H1 (cell line): ENCODE measurements around the gene MBOAT2. TPM values are rescaled to one million over a fixed set of nuclear protein-coding genes. Genes with fewer than 3 reads are reported as not detected.

Source experiments
- CTCF ChIA-PET: fragments of 300-600 bp; sonication (Branson Sonifier 250); formaldehyde crosslinking; loops from one replicate; lab custom pipeline; 2021; ENCODE audit not compliant: partially characterized antibody; lab: Charles Lee
- POLR2A ChIA-PET: fragments of 300-600 bp; sonication (Branson Sonifier 250); formaldehyde crosslinking; loops from one replicate; lab custom pipeline; 2021; ENCODE audit warnings: inconsistent platforms; ENCODE audit not compliant: partially characterized antibody; lab: Charles Lee
- DNase-seq, 2 experiments: peaks; one replicate each; pipeline versions ENCODE4 v3.0.0 to v3.0.0-alpha.2; 2010 to 2022; ENCODE audit warnings: low spot score in 2 of 2, low read depth in 1 of 2, mixed read lengths in 1 of 2
- FAIRE-seq: peaks from 2 replicates; lab custom pipeline; 2011; peaks lifted over from hg19 to GRCh38; lab: Jason Lieb, UNC
- H2AFZ ChIP-seq: 2 replicates; pipeline ENCODE4 v1.8.1; 2012; ENCODE audit warnings: low read length, inconsistent platforms
- H2AK5ac ChIP-seq: 2 replicates; pipeline ENCODE4 v1.6.1; 2013; ENCODE audit warnings: low read depth, low read length
- H2BK120ac ChIP-seq: replicated peaks from 2 replicates; pipeline ENCODE3; 2013; ENCODE audit warnings: low read depth, low read length, inconsistent platforms
- H2BK12ac ChIP-seq: 2 replicates; pipeline ENCODE4 v1.6.1; 2013; ENCODE audit warnings: low read depth, low read length
- H2BK15ac ChIP-seq: 2 replicates; pipeline ENCODE4 v1.6.1; 2013; ENCODE audit warnings: low read length
- H2BK20ac ChIP-seq: 2 replicates; pipeline ENCODE4 v1.6.1; 2013; ENCODE audit warnings: low read length
- H2BK5ac ChIP-seq: 2 replicates; pipeline ENCODE4 v1.6.1; 2013; ENCODE audit warnings: low read depth, low read length
- H3K14ac ChIP-seq: 2 replicates; pipeline ENCODE4 v1.6.1; 2013; ENCODE audit warnings: inconsistent platforms; ENCODE audit not compliant: insufficient read length
- H3K18ac ChIP-seq: 2 replicates; pipeline ENCODE4 v1.6.1; 2013; ENCODE audit warnings: low read length; ENCODE audit errors: extremely low read depth
- H3K23ac ChIP-seq: 2 replicates; pipeline ENCODE4 v1.6.1; 2013; ENCODE audit warnings: inconsistent platforms; ENCODE audit not compliant: insufficient read length
- H3K23me2 ChIP-seq: 2 replicates; pipeline ENCODE4 v1.6.1; 2013; ENCODE audit warnings: low read depth, low read length
- H3K27ac ChIP-seq: 2 replicates; pipeline ENCODE4 v1.6.1; 2011; ENCODE audit warnings: low read depth, low read length, inconsistent platforms
- H3K27me3 ChIP-seq, 4 experiments: replicated peaks in 1 of 4; 1 replicate in 1 of 4; 2 replicates in 3 of 4; pipeline versions ENCODE4 v1.6.1 to v1.8.1; 2011 to 2013; ENCODE audit warnings: low read length in 3 of 4, mild to moderate bottlenecking in 3 of 4, inconsistent platforms in 2 of 4, mixed read lengths in 2 of 4, moderate library complexity in 1 of 4; ENCODE audit not compliant: control insufficient read depth in 3 of 4, insufficient read depth in 3 of 4; ENCODE audit errors: extremely low read depth in 1 of 4
- H3K36me3 ChIP-seq, 4 experiments: 2 replicates each; pipeline versions ENCODE4 v1.6.1 to v1.8.1; 2011 to 2013; ENCODE audit warnings: mild to moderate bottlenecking in 4 of 4, low read length in 3 of 4, moderate library complexity in 2 of 4, control low read depth in 1 of 4, inconsistent platforms in 1 of 4; ENCODE audit not compliant: insufficient read depth in 4 of 4, control insufficient read depth in 2 of 4
- H3K4ac ChIP-seq: replicated peaks from 2 replicates; pipeline ENCODE3; 2013; ENCODE audit warnings: low read length, low read depth, mixed read lengths, inconsistent platforms; ENCODE audit not compliant: insufficient read length
- H3K4me1 ChIP-seq, 4 experiments: replicated peaks in 1 of 4; 1 replicate in 1 of 4; 2 replicates in 3 of 4; pipeline versions ENCODE4 v1.6.1 to v1.8.1; 2011 to 2013; ENCODE audit warnings: low read length in 3 of 4, inconsistent platforms in 2 of 4, mixed read lengths in 1 of 4; ENCODE audit not compliant: insufficient read depth in 4 of 4, control insufficient read depth in 3 of 4
- H3K4me2 ChIP-seq, 2 experiments: 2 replicates each; pipeline versions ENCODE4 v1.6.1 to v1.8.1; 2011 to 2013; ENCODE audit warnings: low read depth in 2 of 2, low read length in 2 of 2, control low read depth in 1 of 2, inconsistent platforms in 1 of 2, mild to moderate bottlenecking in 1 of 2; ENCODE audit not compliant: insufficient read depth in 1 of 2
- H3K4me3 ChIP-seq, 4 experiments: fragments of 200-600, 300-600 bp in 1 of 4; sonication (generic), shearing (Covaris generic), sonication (Bioruptor Twin) in 1 of 4; 2 replicates each; pipeline versions ENCODE4 v1.5.1 to v1.8.1; 2011 to 2016; ENCODE audit warnings: low read length in 4 of 4, low read depth in 3 of 4, control low read depth in 2 of 4, inconsistent platforms in 2 of 4, mild to moderate bottlenecking in 2 of 4, mixed read lengths in 1 of 4, moderate library complexity in 1 of 4; ENCODE audit not compliant: insufficient read depth in 2 of 4; ENCODE audit errors: extremely low read depth in 1 of 4
- H3K56ac ChIP-seq: replicated peaks from 2 replicates; pipeline ENCODE3; 2013; ENCODE audit warnings: low read depth, mild to moderate bottlenecking, mixed read lengths, low read length, inconsistent platforms; ENCODE audit not compliant: insufficient read length
- H3K79me1 ChIP-seq: 2 replicates; pipeline ENCODE4 v1.6.1; 2013; ENCODE audit warnings: low read depth, low read length, control low read depth
- H3K79me2 ChIP-seq, 2 experiments: 2 replicates each; pipeline versions ENCODE4 v1.6.1 to v1.8.1; 2012 to 2013; ENCODE audit warnings: low read length in 2 of 2, mild to moderate bottlenecking in 2 of 2, inconsistent platforms in 1 of 2; ENCODE audit not compliant: insufficient read depth in 2 of 2, control insufficient read depth in 1 of 2
- H3K9ac ChIP-seq, 4 experiments: replicated peaks in 1 of 4; 1 replicate in 1 of 4; 2 replicates in 3 of 4; pipeline versions ENCODE4 v1.6.1 to v1.8.1; 2011 to 2013; ENCODE audit warnings: low read depth in 3 of 4, low read length in 3 of 4, control low read depth in 2 of 4, mild to moderate bottlenecking in 2 of 4, moderate library complexity in 2 of 4, inconsistent platforms in 1 of 4; ENCODE audit errors: extremely low read depth in 1 of 4
- H3K9me3 ChIP-seq, 2 experiments: 2 replicates each; pipeline versions ENCODE4 v1.6.1 to v1.8.1; 2012 to 2013; ENCODE audit warnings: mild to moderate bottlenecking in 2 of 2, moderate library complexity in 2 of 2, control low read depth in 1 of 2, inconsistent platforms in 1 of 2, low read depth in 1 of 2, low read length in 1 of 2, mixed read lengths in 1 of 2; ENCODE audit not compliant: insufficient read depth in 2 of 2
- H4K20me1 ChIP-seq, 2 experiments: replicated peaks in 1 of 2; 2 replicates each; pipeline versions ENCODE3 to v1.8.1; 2011 to 2013; ENCODE audit warnings: inconsistent platforms in 2 of 2, low read length in 2 of 2, mild to moderate bottlenecking in 1 of 2; ENCODE audit not compliant: insufficient read depth in 2 of 2, control insufficient read depth in 1 of 2
- H4K5ac ChIP-seq: 2 replicates; pipeline ENCODE4 v1.6.1; 2013; ENCODE audit warnings: low read length, low read depth, mixed read lengths, inconsistent platforms; ENCODE audit not compliant: insufficient read length
- H4K8ac ChIP-seq: 2 replicates; pipeline ENCODE4 v1.8.0; 2013; ENCODE audit warnings: mild to moderate bottlenecking, moderate library complexity, low read length, inconsistent platforms; ENCODE audit not compliant: insufficient read depth; ENCODE audit errors: extremely low read depth
- H4K91ac ChIP-seq: replicated peaks from 2 replicates; pipeline ENCODE3; 2013; ENCODE audit warnings: low read length, mixed read lengths, inconsistent platforms; ENCODE audit not compliant: insufficient read length
- ASH2L ChIP-seq: fragments of 200-600, 300-600 bp; sonication (generic); IDR thresholded peaks from one replicate; pipeline ENCODE4 v1.7.1; 2017; ENCODE audit warnings: low read length
- CHD2 ChIP-seq: IDR thresholded peaks from 2 replicates; pipeline ENCODE4 v1.6.1; 2012; ENCODE audit warnings: low read length, improper control_type of control experiment
- HDAC6 ChIP-seq: IDR thresholded peaks from one replicate; pipeline ENCODE4 v1.7.1; 2012; ENCODE audit warnings: low read depth, mild to moderate bottlenecking, inconsistent platforms, low read length, moderate library complexity
- KDM1A ChIP-seq: fragments of 200-600, 300-600 bp; sonication (generic); IDR thresholded peaks from 2 replicates; pipeline ENCODE4 v1.7.1; 2016; ENCODE audit warnings: mild to moderate bottlenecking, low read length, borderline replicate concordance
- KDM5A ChIP-seq: fragments of 200-600 bp; IDR thresholded peaks from 2 replicates; pipeline ENCODE4 v1.7.1; 2012; ENCODE audit warnings: mild to moderate bottlenecking, low read length, inconsistent platforms, mixed read lengths
- POLR2A ChIP-seq, 2 experiments: IDR thresholded peaks; 1 replicate in 1 of 2; 2 replicates in 1 of 2; pipeline ENCODE4 v1.6.1; 2011; ENCODE audit warnings: low read depth in 2 of 2, low read length in 2 of 2, mild to moderate bottlenecking in 2 of 2; ENCODE audit errors: control extremely low read depth in 1 of 2
- RAD21 ChIP-seq, 2 experiments: IDR thresholded peaks in 1 of 2; conservative IDR thresholded peaks in 1 of 2; 2 replicates each; pipeline ENCODE4 v1.6.1; 2011; ENCODE audit warnings: low read depth in 2 of 2, low read length in 2 of 2, improper control_type of control experiment in 1 of 2, inconsistent platforms in 1 of 2, mild to moderate bottlenecking in 1 of 2, moderate library complexity in 1 of 2
- RFX5 ChIP-seq: IDR thresholded peaks from 2 replicates; pipeline ENCODE4 v1.6.1; 2011; ENCODE audit warnings: low read depth, low read length, improper control_type of control experiment, borderline replicate concordance
- YY1 ChIP-seq: IDR thresholded peaks from 2 replicates; pipeline ENCODE4 v1.6.1; 2011; ENCODE audit warnings: low read depth, mild to moderate bottlenecking, low read length
- ZNF274 ChIP-seq: IDR thresholded peaks from 2 replicates; pipeline ENCODE4 v1.7.0; 2012; ENCODE audit warnings: low read length, borderline replicate concordance; ENCODE audit errors: extremely low read depth
- WGBS, 2 experiments: shearing (Covaris generic) in 1 of 2; methylation state at CpG; one replicate each; pipeline versions ENCODE4 v1.1.6 to v1.1.7; 2013 to 2015; ENCODE audit warnings: low lambda C conversion rate in 2 of 2, mixed read lengths in 2 of 2, inconsistent platforms in 1 of 2, low coverage in 1 of 2, missing lambda C conversion rate in 1 of 2; ENCODE audit not compliant: insufficient replicate concordance in 2 of 2, insufficient coverage in 1 of 2, insufficient read length in 1 of 2; ENCODE audit errors: extremely low coverage in 1 of 2, missing lambda C conversion rate in 1 of 2; 5-methylcytosine and 5-hydroxymethylcytosine counted together
- polyA plus RNA-seq, 7 experiments: library from polyadenylated mRNA; depleted of rRNA in 3 of 7; stranded (reverse) in 5 of 7; unstranded in 2 of 7; fragments of >200 nt in 5 of 7; fragments of 200-250 nt in 2 of 7; gene quantifications; 1 replicate in 5 of 7; 2 replicates in 1 of 7; 4 replicates in 1 of 7; pipeline versions ENCODE4 v1.2.1 to v1.2.3, GENCODE V29; 2011 to 2013; ENCODE audit warnings: missing spikeins in 2 of 7, mixed read lengths in 2 of 7
- total RNA-seq: library from RNA; stranded (reverse); fragmentation: NEBNext Ultra II Directional; extraction: Animal tissue kit (Norgen Biotek cat#: 25700); gene quantifications from 2 replicates; pipeline ENCODE4 v1.2.1, GENCODE V29; 2021

Gene MBOAT2
- total and polyA plus RNA-seq, 2 of the 8 experiments (the other 6 are each of a cell fraction or from before 2014, with no cell fraction given): 11.2 to 23.4 TPM

GRCh38 chr2:8974016-8974415, 29.5 kb downstream of the MBOAT2 start:
- no peaks in the 10 kb centered on the region for H4K20me1 ChIP-seq
- CTCF ChIA-PET: interaction anchor here (1.1 kb wide), 1 partner anchor 12 kb away, joined by 3 read pairs; no protein-coding TSS in a partner anchor
- H2BK120ac ChIP-seq: no peak overlapping the region
- no peak overlapping the region for H3K4me2 ChIP-seq
- H2BK5ac ChIP-seq: no peak overlapping the region
- no peak overlapping the region for H2AK5ac ChIP-seq
- DNase-seq (no peak), FAIRE-seq (no peak)
- 95% methylated on average over 4 of the region's 4 CpGs; no CpG with 5 or more reads in 1 of the 2 experiments for WGBS, 2 experiments
- no peak overlapping the region for H3K4me3 ChIP-seq
- H2AFZ ChIP-seq: no peak overlapping the region
- H4K91ac ChIP-seq: no peak overlapping the region
- H3K27me3 ChIP-seq: no peaks in the 10 kb centered on the region
- H3K18ac ChIP-seq: no peak overlapping the region
- H3K9me3 ChIP-seq: no peaks in the 10 kb centered on the region
- H3K79me2 ChIP-seq: peaks cover 3 to 25% of the 10 kb centered on the region in 2 experiments; a peak in 3 of 4 replicates
- no peak overlapping the region for H3K14ac ChIP-seq
- H3K27ac ChIP-seq: no peak overlapping the region
- no peaks in the 10 kb centered on the region; the same call in none of the 2 replicates for H3K79me1 ChIP-seq
- TF ChIP-seq RAD21 (IDR thresholded peaks at IDR 0.05 in 1 of 2, conservative IDR thresholded peaks at IDR 0.05 in 1 of 2; ENCODE audit: low read depth in 2 of 2, low read length in 2 of 2) (no peak), ZNF274 (no peak), CHD2 (no peak), RFX5 (no peak), HDAC6 (no peak), YY1 (no peak), KDM1A (no peak), POLR2A (IDR thresholded peaks at IDR 0.05; ENCODE audit: control extremely low read depth in 1 of 2, low read depth in 2 of 2, low read length in 2 of 2) (no peak), KDM5A (no peak), ASH2L (no peak)
- no peak overlapping the region for H4K8ac ChIP-seq
- no peak overlapping the region for H3K23ac ChIP-seq
- no peaks in the 10 kb centered on the region for H3K23me2 ChIP-seq
- no peak overlapping the region for H3K56ac ChIP-seq
- no peak overlapping the region for H2BK15ac ChIP-seq
- no peak overlapping the region for H3K4ac ChIP-seq
- no peaks in the 10 kb centered on the region for H3K36me3 ChIP-seq
- H2BK20ac ChIP-seq: no peak overlapping the region
- POLR2A ChIA-PET: no interaction called here
- H2BK12ac ChIP-seq: no peak overlapping the region
- H3K9ac ChIP-seq: no peak overlapping the region
- no peak overlapping the region for H4K5ac ChIP-seq
- H3K4me1 ChIP-seq: no peaks in the 10 kb centered on the region
